ENCODE data around the gene APMAP.

Gene APMAP

GRCh38 chr20:24955045-24955444 lies 37.5 kb downstream of the APMAP start:
- DNase-seq (ENCODE audit: low read depth): no peak
- no peak overlapping the region for H3K4me3 ChIP-seq (ENCODE audit: low read depth, low read length)
- in situ Hi-C loops (cut with HindIII; ENCODE audit: low sequenced_read_pairs): no loop called here
- TF ChIP-seq CTCF (IDR thresholded peaks at IDR 0.05; ENCODE audit: low read depth, low read length, missing control alignments): no peak

GRCh38 chr20:24954566-24954965 lies 38.0 kb downstream of the APMAP start:
- in situ Hi-C loops (cut with HindIII; ENCODE audit: low sequenced_read_pairs): no loop called here
- DNase-seq (ENCODE audit: low read depth): no peak
- no peak for TF ChIP-seq CTCF (IDR thresholded peaks at IDR 0.05; ENCODE audit: low read depth, low read length, missing control alignments)
- no peak overlapping the region for H3K4me3 ChIP-seq (ENCODE audit: low read depth, low read length)

- DNase-seq (ENCODE audit: low read depth): no peak
- no peak overlapping the region for H3K4me3 ChIP-seq (ENCODE audit: low read depth, low read length)
- in situ Hi-C loops (cut with HindIII; ENCODE audit: low sequenced_read_pairs): no loop called here
- TF ChIP-seq CTCF (IDR thresholded peaks at IDR 0.05; ENCODE audit: low read depth, low read length, missing control alignments): no peak
Observed at GRCh38 chr20:24954151-24954550, 38.4 kb downstream of the APMAP start.

GRCh38 chr20:24953621-24954133 lies 38.9 kb downstream of the APMAP start:
- in situ Hi-C loops (cut with HindIII; ENCODE audit: low sequenced_read_pairs): no loop called here
- no peak for DNase-seq (ENCODE audit: low read depth)
- no peak for TF ChIP-seq CTCF (IDR thresholded peaks at IDR 0.05; ENCODE audit: low read depth, low read length, missing control alignments)
- H3K4me3 ChIP-seq (ENCODE audit: low read depth, low read length): no peak overlapping the region

- no peak overlapping the region for H3K4me3 ChIP-seq (ENCODE audit: low read depth, low read length)
- in situ Hi-C loops (cut with HindIII; ENCODE audit: low sequenced_read_pairs): no loop called here
Observed at GRCh38 chr20:24953209-24953575, 39.4 kb downstream of the APMAP start.

GRCh38 chr20:24952376-24953208 lies 40.0 kb downstream of the APMAP start:
- DNase-seq (ENCODE audit: low read depth): no peak
- TF ChIP-seq CTCF (IDR thresholded peaks at IDR 0.05; ENCODE audit: low read depth, low read length, missing control alignments): no peak
- H3K4me3 ChIP-seq (ENCODE audit: low read depth, low read length): no peak overlapping the region
- in situ Hi-C loops (cut with HindIII; ENCODE audit: low sequenced_read_pairs): no loop called here

More at GRCh38 chr20:24953209-24953575, 39.4 kb downstream of the APMAP start:
- TF ChIP-seq CTCF (IDR thresholded peaks at IDR 0.05; ENCODE audit: low read depth, low read length, missing control alignments): no peak
- DNase-seq (ENCODE audit: low read depth): no peak
